K562 (cell line): ENCODE measurements around the gene KCNAB1. TPM values are rescaled to one million over a fixed set of nuclear protein-coding genes. Genes with fewer than 3 reads are reported as not detected.

Experiments
- ATAC-seq: fragments of 200-7000 bp; cut with Tn5 transposase; 3 replicates; pipeline ENCODE4 v1.9.1; 2020; ENCODE audit warnings: moderate library complexity
- BruUV-seq: library from RNA; stranded (reverse); fragments of 400-500 nt; replicated peaks from 2 replicates; lab custom pipeline; 2021; lab: Mats Ljungman, UMichigan
- CTCF ChIA-PET: fragments of 300-600 bp; formaldehyde crosslinking; extraction: SDS; loops from one replicate; lab custom pipeline; 2021; ENCODE audit warnings: low intra/inter-chr PET ratio; lab: Yijun Ruan, JAX
- POLR2A ChIA-PET: fragments of 300-600, 350-650 bp; sonication (Branson Sonifier 250); formaldehyde crosslinking; extraction: SDS; loops from one replicate; lab custom pipeline; 2021; ENCODE audit warnings: antibody characterized with exemption, inconsistent platforms; lab: Yijun Ruan, JAX
- DNase-seq, 4 experiments: peaks; one replicate each; pipeline versions ENCODE4 v3.0.0 to v3.0.0-alpha.2; 2011 to 2018; ENCODE audit warnings: low spot score in 3 of 4, mixed read lengths in 3 of 4; ENCODE audit errors: extremely low read depth in 1 of 4
- FAIRE-seq: peaks from 2 replicates; lab custom pipeline; 2011; peaks lifted over from hg19 to GRCh38; lab: Jason Lieb, UNC
- H2AFZ ChIP-seq: 2 replicates; pipeline ENCODE4 v1.6.0; 2011; ENCODE audit warnings: low read depth, low read length, control low read depth, inconsistent platforms
- H3K27ac ChIP-seq: fragments of 200-600 bp; 3 replicates; pipeline ENCODE4 v1.8.0; 2011; ENCODE audit warnings: low read depth, mild to moderate bottlenecking, control low read depth, inconsistent platforms, low read length, moderate library complexity, mixed read lengths; ENCODE audit errors: extremely low read depth
- H3K27me3 ChIP-seq, 2 experiments: fragments of 300-600 bp in 1 of 2; 2 replicates in 1 of 2; 3 replicates in 1 of 2; pipeline versions ENCODE4 v1.6.0 to v1.8.0; 2011; ENCODE audit warnings: inconsistent platforms in 2 of 2, low read length in 2 of 2, mild to moderate bottlenecking in 1 of 2, mixed read lengths in 1 of 2, moderate library complexity in 1 of 2; ENCODE audit not compliant: control insufficient read depth in 2 of 2, insufficient read depth in 2 of 2
- H3K36me3 ChIP-seq: fragments of 300-600 bp; 3 replicates; pipeline ENCODE4 v1.8.0; 2011; ENCODE audit warnings: mild to moderate bottlenecking, low read length, inconsistent platforms; ENCODE audit not compliant: control insufficient read depth, insufficient read depth
- H3K4me1 ChIP-seq, 2 experiments: fragments of 200-600 bp in 1 of 2; replicated peaks in 1 of 2; 2 replicates in 1 of 2; 3 replicates in 1 of 2; pipeline versions ENCODE4 v1.5.1 to v1.8.0; 2011; ENCODE audit warnings: inconsistent platforms in 2 of 2, low read length in 2 of 2, mild to moderate bottlenecking in 1 of 2, mixed read lengths in 1 of 2, moderate library complexity in 1 of 2; ENCODE audit not compliant: control insufficient read depth in 2 of 2, insufficient read depth in 2 of 2
- H3K4me2 ChIP-seq: 2 replicates; pipeline ENCODE4 v1.6.1; 2011; ENCODE audit warnings: low read length, control low read depth, inconsistent platforms, mixed read lengths; ENCODE audit not compliant: insufficient read depth
- H3K4me3 ChIP-seq: fragments of 200-600 bp; sonication (generic), shearing (Covaris generic); 2 replicates; pipeline ENCODE4 v1.5.1; 2016; ENCODE audit warnings: control low read depth, inconsistent platforms
- H3K79me2 ChIP-seq: fragments of 200-600 bp; 3 replicates; pipeline ENCODE4 v1.8.0; 2011; ENCODE audit warnings: low read length, inconsistent platforms; ENCODE audit not compliant: control insufficient read depth, insufficient read depth
- H3K9ac ChIP-seq, 2 experiments: 2 replicates each; pipeline versions ENCODE4 v1.6.0 to v1.6.1; 2011; ENCODE audit warnings: low read depth in 2 of 2, low read length in 2 of 2, control low read depth in 1 of 2, inconsistent platforms in 1 of 2, mild to moderate bottlenecking in 1 of 2, mixed read lengths in 1 of 2; ENCODE audit not compliant: insufficient read depth in 1 of 2
- H3K9me1 ChIP-seq: one replicate; pipeline ENCODE4 v1.6.0; 2011; ENCODE audit warnings: inconsistent platforms, mild to moderate bottlenecking, low read length, moderate library complexity; ENCODE audit not compliant: control insufficient read depth, insufficient read depth
- H3K9me3 ChIP-seq: replicated peaks from 2 replicates; pipeline ENCODE4 v1.5.1; 2011; ENCODE audit warnings: low read depth, low read length, inconsistent platforms; ENCODE audit not compliant: control insufficient read depth, insufficient read depth
- H4K20me1 ChIP-seq: replicated peaks from 2 replicates; pipeline ENCODE4 v1.6.1; 2011; ENCODE audit warnings: low read length, inconsistent platforms, mixed read lengths; ENCODE audit not compliant: control insufficient read depth, insufficient read depth
- FOS ChIP-seq: IDR thresholded peaks from 3 replicates; pipeline ENCODE4 v1.6.1; 2011; ENCODE audit not compliant: insufficient read length; ENCODE audit errors: extremely low read depth
- GABPB2 ChIP-seq: fragments of 250-450 bp; sonication (Bioruptor Pico); conservative IDR thresholded peaks from 2 replicates; pipeline ENCODE4 v1.5.1; 2021; ENCODE audit warnings: mild to moderate bottlenecking
- NFIC ChIP-seq: fragments of 450-650 bp; IDR thresholded peaks from 2 replicates; pipeline ENCODE4 v1.6.1; 2017; ENCODE audit warnings: mild to moderate bottlenecking, inconsistent platforms
- RAD21 ChIP-seq, 2 experiments: fragments of 250-450 bp in 1 of 2; fragments of 450-650 bp in 1 of 2; sonication (Bioruptor Pico) in 1 of 2; formaldehyde crosslinking in 1 of 2; IDR thresholded peaks in 1 of 2; conservative IDR thresholded peaks in 1 of 2; 2 replicates each; pipeline versions ENCODE4 v1.4.0 to v1.8.0; 2020 to 2022; ENCODE audit warnings: mild to moderate bottlenecking in 2 of 2, moderate library complexity in 1 of 2
- REST ChIP-seq, 2 experiments: fragments of 450-650 bp; formaldehyde crosslinking in 1 of 2; IDR thresholded peaks; 2 replicates each; pipeline versions ENCODE4 v1.4.0 to v1.6.1; 2014 to 2020; ENCODE audit warnings: mild to moderate bottlenecking in 2 of 2, borderline replicate concordance in 1 of 2, low read depth in 1 of 2
- STAG1 ChIP-seq: sonication (generic); formaldehyde crosslinking; IDR thresholded peaks from 2 replicates; pipeline ENCODE4 v1.5.0; 2020; ENCODE audit warnings: missing genetic modification reagents, borderline replicate concordance
- U2AF2 ChIP-seq: fragments of 200-400 bp; formaldehyde crosslinking; optimal IDR thresholded peaks from 2 replicates; pipeline ENCODE3; 2017; ENCODE audit warnings: low read depth, mild to moderate bottlenecking, low read length
- WGBS: fragments of 100-300 bp; shearing (Covaris generic); methylation state at CpG from one replicate; pipeline ENCODE4 v1.1.6; 2016; ENCODE audit warnings: low coverage, mixed read lengths; ENCODE audit not compliant: insufficient coverage; ENCODE audit errors: missing lambda C conversion rate; 5-methylcytosine and 5-hydroxymethylcytosine counted together
- in situ Hi-C: fragments of 300-500 bp; cut with MboI; formaldehyde crosslinking; loops from 4 replicates; pipeline ENCODE4 v1.15.0; 2018; ENCODE audit warnings: inconsistent platforms, mixed read lengths
- intact Hi-C: fragments of 100-400 bp; cut with micrococcal nuclease; formaldehyde crosslinking; loops from 2 replicates; pipeline ENCODE4 v1.14.2; 2022
- polyA plus RNA-seq, 8 experiments: library from polyadenylated mRNA; depleted of rRNA in 4 of 8; stranded (reverse) in 5 of 8; unstranded in 3 of 8; fragments of >200 nt; fragmentation: Nextera tagmentation in 2 of 8; fragmentation: Illumina TruSeq in 1 of 8; extraction: Ambion mirVana in 2 of 8; extraction: Trizol in 1 of 8; gene quantifications; 2 replicates each; pipeline versions ENCODE4 v1.2.1 to v1.2.3, GENCODE V29; 2011 to 2014; ENCODE audit warnings: inconsistent platforms in 1 of 8, missing spikeins in 1 of 8
- total RNA-seq, 7 experiments: library from RNA; depleted of rRNA in 6 of 7; stranded (reverse); fragments of >200 nt in 6 of 7; fragmentation: Illumina TruSeq in 2 of 7; extraction: Trizol in 2 of 7; gene quantifications; 2 replicates each; pipeline versions ENCODE4 v1.2.1 to v1.2.3, GENCODE V29; 2011 to 2021; ENCODE audit warnings: low replicate concordance in 1 of 7

KCNAB1 gene
- total and polyA plus RNA-seq, 9 of the 15 experiments (the other 6 are each of a cell fraction or from before 2014, with no cell fraction given), result 0.14 to 1.2 (median 0.51) TPM

DNA sequence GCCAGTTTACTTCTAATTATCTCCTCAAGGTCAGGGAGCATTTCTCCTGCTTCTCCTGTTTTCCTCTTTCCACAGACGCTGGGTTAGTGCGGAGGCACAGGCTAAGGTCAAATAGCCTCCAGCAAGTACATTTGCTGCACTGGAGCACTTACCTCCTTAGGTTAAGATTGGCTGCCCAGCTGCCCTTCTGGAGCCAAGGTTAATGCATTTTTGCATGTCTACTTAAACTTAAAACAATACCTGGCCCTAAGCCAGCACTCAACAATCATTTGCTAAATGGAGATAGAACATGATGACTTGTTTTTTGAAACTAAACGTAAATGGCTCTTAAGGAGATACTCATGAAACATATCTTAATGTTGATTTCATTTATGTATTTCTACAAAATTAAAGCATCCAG is 351.1 kb downstream of the KCNAB1 start:
- TF ChIP-seq NFIC, result peak; percentile 60
- no peak for TF ChIP-seq STAG1 (CRISPR knock-in tag)
- H2AFZ ChIP-seq, result peak overlapping the region; percentile 62
- no peak overlapping the region for H3K27ac ChIP-seq
- H3K36me3 ChIP-seq, result no peaks in the 10 kb centered on the region
- ChIA-PET CTCF (interaction anchor here (0.6 kb wide), 1 partner anchor 38 kb away, joined by 4 read pairs; no protein-coding TSS in a partner anchor), POLR2A (no interaction called here)
- DNase-seq (no peak), ATAC-seq (no peak), FAIRE-seq (no peak)
- intact Hi-C loops, result no loop called here
- BruUV-seq, result no TSS peak
- H3K4me2 ChIP-seq, result no peak overlapping the region
- no peaks in the 10 kb centered on the region for H3K27me3 ChIP-seq
- no peak overlapping the region for H3K9ac ChIP-seq
- H3K9me1 ChIP-seq, result no peaks in the 10 kb centered on the region
- H3K4me1 ChIP-seq, result peaks cover 0 to 2% of the 10 kb centered on the region in 2 experiments; a peak in 2 of 5 replicates
- H3K79me2 ChIP-seq, result no peaks in the 10 kb centered on the region
- in situ Hi-C loops, result no loop called here
- 21% methylated on average over 3 of the region's 3 CpGs for WGBS
- H3K9me3 ChIP-seq, result no peaks in the 10 kb centered on the region
- H3K4me3 ChIP-seq, result no peak overlapping the region
- H4K20me1 ChIP-seq, result no peaks in the 10 kb centered on the region

DNA sequence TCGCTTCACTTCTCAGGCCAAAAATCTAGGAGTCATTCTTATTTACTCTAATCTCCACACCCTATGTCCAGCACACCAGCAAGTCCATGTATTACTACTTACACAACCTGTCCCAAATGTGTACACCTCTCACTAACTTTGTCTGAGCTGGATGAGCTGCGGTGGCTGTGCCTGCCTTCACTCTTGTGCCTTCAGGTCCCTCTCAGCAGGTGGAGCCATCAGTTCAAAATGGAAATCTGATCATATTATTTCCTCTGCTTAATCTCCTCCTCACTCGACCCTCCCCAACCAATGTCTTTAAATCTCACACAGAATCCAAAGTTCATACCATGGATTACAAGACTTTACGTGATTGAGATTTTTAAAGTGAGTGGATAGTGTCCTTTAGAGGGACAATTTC is 351.8 kb downstream of the KCNAB1 start:
- H3K27ac ChIP-seq, result no peak overlapping the region
- no peaks in the 10 kb centered on the region for H3K36me3 ChIP-seq
- DNase-seq, result no peak
- no TSS peak for BruUV-seq
- H3K9me3 ChIP-seq, result no peaks in the 10 kb centered on the region
- 18% methylated on average over 4 of the region's 4 CpGs for WGBS
- intact Hi-C loops, result no loop called here
- no peak overlapping the region for H3K4me3 ChIP-seq
- ChIA-PET CTCF (interaction anchor here (0.6 to 1.4 kb wide), 2 partner anchors 37 to 38 kb away, joined by 4 to 5 read pairs; no protein-coding TSS in a partner anchor), POLR2A (no interaction called here)
- peak; percentile 19 for FAIRE-seq
- H3K79me2 ChIP-seq, result no peaks in the 10 kb centered on the region
- ATAC-seq, result peak; percentile 63
- in situ Hi-C loops, result no loop called here
- peak overlapping the region; percentile 62 for H2AFZ ChIP-seq
- peaks cover 0 to 2% of the 10 kb centered on the region in 2 experiments; a peak in 2 of 5 replicates for H3K4me1 ChIP-seq
- H3K9ac ChIP-seq, result no peak overlapping the region
- H3K9me1 ChIP-seq, result no peaks in the 10 kb centered on the region
- H3K27me3 ChIP-seq, result no peaks in the 10 kb centered on the region
- peak overlapping the region; percentile 19 for H3K4me2 ChIP-seq
- H4K20me1 ChIP-seq, result no peaks in the 10 kb centered on the region
- TF ChIP-seq RAD21 (CRISPR knock-in tag; conservative IDR thresholded peaks at IDR 0.05 in 1 of 2, IDR thresholded peaks at IDR 0.05 in 1 of 2) (peak in 1 of 2 experiments; percentile 48; a peak in 2 of 4 replicates), GABPB2 (CRISPR knock-in tag) (no peak), REST (IDR thresholded peaks at IDR 0.05; ENCODE audit: borderline replicate concordance) (peak; percentile 34; the same call in 1 of the 2 replicates), REST (CRISPR knock-in tag; IDR thresholded peaks at IDR 0.05; ENCODE audit: low read depth) (no peak), FOS (no peak), U2AF2 (no peak)
